Chondrocyte (in vitro differentiated cells): ENCODE measurements around the gene CLIC1. TPM values are rescaled to one million over a fixed set of nuclear protein-coding genes. Genes with fewer than 3 reads are reported as not detected.

Experiments used
- DNase-seq: peaks from one replicate; pipeline ENCODE4 v3.0.0; 2021; ENCODE audit warnings: mixed read lengths, low spot score
- H3K27ac Mint-ChIP-seq: one replicate; pipeline ENCODE4 v1.8.0; 2021; ENCODE audit warnings: mild to moderate bottlenecking, moderate library complexity, mixed read lengths; ENCODE audit not compliant: unreplicated experiment
- H3K27me3 Mint-ChIP-seq: 2 replicates; pipeline ENCODE4 v1.8.0; 2021; ENCODE audit warnings: low read depth, mixed read lengths
- H3K36me3 Mint-ChIP-seq: 2 replicates; pipeline ENCODE4 v1.8.0; 2021; ENCODE audit warnings: low read depth, mixed read lengths
- H3K4me1 Mint-ChIP-seq: 2 replicates; pipeline ENCODE4 v1.8.0; 2021; ENCODE audit warnings: low read depth, mild to moderate bottlenecking, mixed read lengths
- H3K4me3 Mint-ChIP-seq: one replicate; pipeline ENCODE4 v1.8.0; 2021; ENCODE audit warnings: mild to moderate bottlenecking, moderate library complexity, mixed read lengths; ENCODE audit not compliant: unreplicated experiment
- H3K9me3 Mint-ChIP-seq: 2 replicates; pipeline ENCODE4 v1.8.0; 2021; ENCODE audit warnings: low read depth, mixed read lengths
- total RNA-seq: library from RNA; stranded (reverse); gene quantifications from 3 replicates; pipeline ENCODE4 v1.2.1, GENCODE V29; 2021
- TF ChIP-seq, protein P1 (sequence below): fragments of 200-600 bp; sonication (generic); IDR thresholded peaks from 2 replicates; pipeline ENCODE4 v1.5.0; 2021; ENCODE audit warnings: antibody characterized with exemption, mild to moderate bottlenecking, moderate library complexity

The CLIC1 gene
- total RNA-seq, 1 donor from 2014 or later = 317 TPM

DNA sequence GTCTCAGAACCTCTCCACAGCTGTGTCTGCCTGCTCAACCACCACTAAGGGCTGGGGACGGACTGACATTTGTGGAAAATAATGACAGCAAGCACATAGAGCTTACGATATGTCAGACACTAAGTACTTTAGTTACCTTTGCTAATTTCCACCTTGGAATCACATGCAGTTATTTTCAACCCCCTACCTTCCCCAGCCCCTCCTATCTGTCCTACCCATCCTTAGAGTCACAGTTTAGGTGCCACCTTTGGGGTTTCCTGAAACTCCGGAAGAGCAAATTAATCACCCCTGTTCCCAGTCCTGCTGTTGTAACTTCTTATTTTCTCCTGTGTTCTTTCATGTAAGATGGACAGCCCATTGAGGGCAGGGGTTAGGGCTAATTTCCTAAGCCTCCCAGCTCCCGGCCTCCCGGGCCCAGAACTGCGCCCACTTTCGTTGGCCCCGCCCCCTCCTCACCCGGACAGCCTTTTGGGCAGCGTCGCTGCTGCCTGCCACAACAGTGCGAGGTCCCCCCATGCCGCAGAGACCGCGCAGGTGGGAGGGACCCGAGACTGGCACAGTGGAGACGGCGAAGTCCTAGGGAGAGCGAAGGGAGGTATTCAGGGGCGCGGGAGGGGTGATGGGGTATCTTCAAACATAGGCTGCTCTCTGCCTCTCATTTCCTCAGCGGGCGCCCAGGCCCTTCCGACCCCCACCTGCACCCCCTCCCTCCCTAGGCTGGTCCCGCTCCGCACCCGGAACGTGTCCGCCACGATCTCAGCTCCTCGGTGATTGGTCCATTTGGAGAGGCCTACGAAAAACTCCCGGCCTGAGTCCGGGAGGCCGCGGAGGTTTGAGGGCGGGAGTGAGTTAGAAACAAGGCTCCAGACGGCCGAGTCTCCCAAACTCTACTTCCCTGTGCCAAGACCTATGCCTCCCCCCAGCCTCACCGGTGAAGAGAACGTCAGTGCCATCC lies 8.3 kb downstream of the CLIC1 start:
- H3K27ac Mint-ChIP-seq = no peak overlapping the region
- H3K27me3 Mint-ChIP-seq = no peaks in the 10 kb centered on the region
- H3K4me3 Mint-ChIP-seq = peak overlapping the region; percentile 98
- H3K9me3 Mint-ChIP-seq = no peaks in the 10 kb centered on the region
- H3K36me3 Mint-ChIP-seq = peaks cover 29% of the 10 kb centered on the region
- TF ChIP-seq, protein P1, sequence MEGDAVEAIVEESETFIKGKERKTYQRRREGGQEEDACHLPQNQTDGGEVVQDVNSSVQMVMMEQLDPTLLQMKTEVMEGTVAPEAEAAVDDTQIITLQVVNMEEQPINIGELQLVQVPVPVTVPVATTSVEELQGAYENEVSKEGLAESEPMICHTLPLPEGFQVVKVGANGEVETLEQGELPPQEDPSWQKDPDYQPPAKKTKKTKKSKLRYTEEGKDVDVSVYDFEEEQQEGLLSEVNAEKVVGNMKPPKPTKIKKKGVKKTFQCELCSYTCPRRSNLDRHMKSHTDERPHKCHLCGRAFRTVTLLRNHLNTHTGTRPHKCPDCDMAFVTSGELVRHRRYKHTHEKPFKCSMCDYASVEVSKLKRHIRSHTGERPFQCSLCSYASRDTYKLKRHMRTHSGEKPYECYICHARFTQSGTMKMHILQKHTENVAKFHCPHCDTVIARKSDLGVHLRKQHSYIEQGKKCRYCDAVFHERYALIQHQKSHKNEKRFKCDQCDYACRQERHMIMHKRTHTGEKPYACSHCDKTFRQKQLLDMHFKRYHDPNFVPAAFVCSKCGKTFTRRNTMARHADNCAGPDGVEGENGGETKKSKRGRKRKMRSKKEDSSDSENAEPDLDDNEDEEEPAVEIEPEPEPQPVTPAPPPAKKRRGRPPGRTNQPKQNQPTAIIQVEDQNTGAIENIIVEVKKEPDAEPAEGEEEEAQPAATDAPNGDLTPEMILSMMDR = no peak
- DNase-seq = no peak
- peaks cover 28% of the 10 kb centered on the region for H3K4me1 Mint-ChIP-seq

DNA sequence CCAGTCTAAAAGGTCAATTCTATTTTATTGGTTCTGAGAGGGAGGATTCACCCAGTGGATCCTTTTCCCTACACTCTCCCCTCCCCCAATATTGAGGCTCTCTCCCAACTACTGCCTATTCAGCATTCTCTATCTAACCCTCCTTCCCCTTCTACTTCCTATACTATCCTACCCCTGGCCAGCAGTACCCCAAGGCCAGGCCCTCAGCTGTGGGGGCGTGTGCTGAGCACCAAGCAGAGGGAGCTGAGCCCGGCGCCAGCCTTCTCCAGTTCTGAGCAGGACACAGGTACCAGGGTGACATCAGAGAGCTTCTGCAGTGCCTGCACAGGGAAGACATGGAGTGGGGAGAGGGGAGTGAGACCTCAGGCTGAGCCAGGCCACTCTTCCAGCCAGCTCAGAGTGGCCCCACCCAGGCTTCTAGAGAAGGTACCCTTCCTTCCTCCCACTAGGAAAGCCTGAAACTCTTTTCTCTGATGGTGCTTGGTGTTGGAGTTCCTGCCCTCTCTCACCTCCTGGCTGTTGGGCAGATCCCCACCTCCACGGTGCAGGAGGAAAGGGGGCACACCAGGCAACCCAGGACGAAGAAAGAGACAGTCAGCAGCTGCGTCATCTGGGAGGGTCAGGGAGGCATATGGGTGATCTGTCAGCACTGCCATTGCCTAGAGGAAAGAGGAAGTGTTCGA lies 9.2 kb downstream of the CLIC1 start:
- H3K36me3 Mint-ChIP-seq = peaks cover 28% of the 10 kb centered on the region
- H3K9me3 Mint-ChIP-seq = no peaks in the 10 kb centered on the region
- H3K4me1 Mint-ChIP-seq = peaks cover 26% of the 10 kb centered on the region
- H3K4me3 Mint-ChIP-seq = peak overlapping the region; percentile 46
- no peak for DNase-seq
- no peak overlapping the region for H3K27ac Mint-ChIP-seq
- no peaks in the 10 kb centered on the region for H3K27me3 Mint-ChIP-seq
- TF ChIP-seq, protein P1 = no peak

DNA sequence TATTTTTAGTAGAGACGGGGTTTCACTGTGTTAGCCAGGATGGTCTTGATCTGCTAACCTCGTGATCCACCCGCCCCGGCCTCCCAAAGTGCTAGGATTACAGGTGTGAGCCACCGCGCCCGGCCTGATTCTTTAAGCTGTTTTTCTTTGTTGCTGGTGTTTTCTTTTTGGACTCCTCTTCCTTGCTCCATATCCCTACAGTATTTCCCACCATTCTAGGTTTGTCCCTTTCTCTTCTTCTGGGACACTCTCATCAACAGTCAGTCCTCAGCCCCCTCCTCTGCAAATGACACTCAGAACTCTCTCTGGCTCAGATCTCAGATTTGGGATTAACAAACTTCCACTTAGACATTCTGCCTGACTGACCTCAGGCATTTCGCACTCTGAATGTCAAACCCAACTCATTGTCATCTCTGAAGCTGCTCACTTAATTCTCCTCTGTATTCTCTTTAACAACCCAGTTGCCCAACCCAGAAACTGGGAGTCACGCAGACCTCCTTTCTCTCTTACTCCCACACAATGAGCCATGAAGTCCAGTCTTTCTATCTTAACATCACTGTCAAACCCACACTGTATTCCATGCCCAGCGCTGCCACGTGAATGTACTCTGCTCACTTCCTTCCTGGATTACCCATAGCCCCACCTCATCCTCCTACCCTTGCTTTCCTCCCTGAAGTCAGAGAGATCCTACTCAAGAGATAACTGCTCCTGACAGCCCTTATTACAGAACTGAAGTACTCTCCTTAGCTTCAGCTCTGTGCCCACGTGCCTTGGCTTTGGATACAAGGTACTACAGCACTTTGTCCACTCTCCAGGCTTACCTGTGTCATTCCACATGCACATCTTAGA lies 10.6 kb downstream of the CLIC1 start:
- Mint-ChIP-seq H3K9me3 (no peaks in the 10 kb centered on the region), H3K4me3 (no peak overlapping the region), H3K36me3 (peaks cover 22% of the 10 kb centered on the region), H3K27ac (no peak overlapping the region), H3K27me3 (no peaks in the 10 kb centered on the region), H3K4me1 (peaks cover 16% of the 10 kb centered on the region)
- DNase-seq = no peak
- TF ChIP-seq, protein P1 = no peak

DNA sequence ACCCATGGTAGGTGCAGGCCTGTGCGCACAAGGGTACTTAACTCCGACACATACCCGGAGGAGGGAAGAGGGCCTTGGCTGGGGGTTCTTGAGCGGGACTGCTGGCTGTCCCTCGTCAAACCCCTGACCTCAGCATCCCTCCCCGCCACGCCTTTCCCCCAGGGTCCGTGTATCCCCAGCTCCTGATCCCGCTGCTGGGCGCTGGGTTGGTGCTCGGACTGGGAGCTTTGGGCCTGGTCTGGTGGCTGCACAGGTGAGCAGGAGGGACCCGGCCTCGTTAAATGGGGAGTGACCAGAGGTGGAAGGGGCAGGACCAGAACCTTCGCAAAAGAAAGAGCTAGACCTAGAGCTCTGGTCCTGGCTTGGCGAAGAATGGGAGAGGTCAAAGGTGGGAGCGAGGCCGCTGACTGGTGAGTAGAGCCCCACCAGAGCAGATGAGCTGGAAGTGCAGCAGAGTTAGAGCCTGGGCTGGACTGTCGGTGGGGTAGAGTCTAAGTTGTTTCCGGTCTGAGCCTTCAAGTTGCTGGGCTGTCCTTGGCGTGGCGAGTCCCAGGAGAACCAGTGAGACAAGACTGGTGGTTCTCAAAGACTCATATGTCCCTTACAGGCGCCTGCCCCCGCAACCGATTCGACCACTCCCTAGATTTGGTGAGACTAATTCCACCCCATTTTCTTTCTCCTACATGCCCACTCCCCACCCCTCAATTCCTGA lies 12.2 kb downstream of the CLIC1 start:
- no peak for DNase-seq
- H3K4me1 Mint-ChIP-seq = peaks cover 7% of the 10 kb centered on the region
- no peak overlapping the region for H3K4me3 Mint-ChIP-seq
- no peaks in the 10 kb centered on the region for H3K27me3 Mint-ChIP-seq
- no peaks in the 10 kb centered on the region for H3K9me3 Mint-ChIP-seq
- H3K36me3 Mint-ChIP-seq = peaks cover 22% of the 10 kb centered on the region
- peak overlapping the region; percentile 17 for H3K27ac Mint-ChIP-seq
- TF ChIP-seq, protein P1 = no peak
